AG04449 (cell line): ENCODE data around the gene BRF1.

ENCODE experiments used
- CTCF ChIA-PET: fragments of 350-600 bp; formaldehyde crosslinking; extraction: SDS; loops from one replicate; lab custom pipeline; 2021; ENCODE audit warnings: antibody characterized with exemption; lab: Yijun Ruan, JAX
- POLR2A ChIA-PET: fragments of 400-600, 350-600 bp; formaldehyde crosslinking; extraction: SDS; loops from one replicate; lab custom pipeline; 2020; ENCODE audit warnings: antibody characterized with exemption, inconsistent platforms; lab: Yijun Ruan, JAX
- DNase-seq: peaks from one replicate; pipeline ENCODE4 v3.0.0-alpha.2; 2010; ENCODE audit warnings: low read depth, low spot score
- H3K4me3 ChIP-seq: 2 replicates; pipeline ENCODE4 v1.5.1; 2011; ENCODE audit warnings: low read depth, mild to moderate bottlenecking, control low read depth, low read length
- CTCF ChIP-seq: IDR thresholded peaks from one replicate; pipeline ENCODE4 v1.5.1; 2011; ENCODE audit warnings: mild to moderate bottlenecking, moderate library complexity, low read length, control low read depth, inconsistent platforms; ENCODE audit not compliant: insufficient read depth; ENCODE audit errors: missing control alignments

The BRF1 gene

GRCh38 chr14:105300542-105301102, at the start of gene BRF1:
Gene BRF1 (minus strand): TSS chr14:105301001. CDS start chr14:105300629, 372 bp downstream.
- ChIA-PET POLR2A (interaction anchor here (0.7 to 1.5 kb wide), 7 partner anchors 11 to 328 kb away, joined by 3 to 19 read pairs (median 3); partner anchors contain the start of genes BTBD6 and PACS2), CTCF (interaction anchor here (0.7 to 1.8 kb wide), 8 partner anchors 14 to 214 kb away, joined by 3 to 5 read pairs (median 3); partner anchors contain the start of gene PACS2)
- TF ChIP-seq CTCF: no peak
- no peak for DNase-seq
- H3K4me3 ChIP-seq: peak within 1 kb of the TSS; percentile 89

GRCh38 chr14:105349992-105350391, 49.2 kb upstream of the BRF1 start:
- no peak overlapping the region for H3K4me3 ChIP-seq
- ChIA-PET POLR2A (interaction anchor here (0.6 kb wide), 1 partner anchor 49 kb away, joined by 3 read pairs; no protein-coding TSS in a partner anchor), CTCF (interaction anchor here (0.6 to 3.2 kb wide), 6 partner anchors 18 to 147 kb away, joined by 3 to 32 read pairs (median 6); no protein-coding TSS in a partner anchor)
- no peak for TF ChIP-seq CTCF
- DNase-seq: no peak

DNA sequence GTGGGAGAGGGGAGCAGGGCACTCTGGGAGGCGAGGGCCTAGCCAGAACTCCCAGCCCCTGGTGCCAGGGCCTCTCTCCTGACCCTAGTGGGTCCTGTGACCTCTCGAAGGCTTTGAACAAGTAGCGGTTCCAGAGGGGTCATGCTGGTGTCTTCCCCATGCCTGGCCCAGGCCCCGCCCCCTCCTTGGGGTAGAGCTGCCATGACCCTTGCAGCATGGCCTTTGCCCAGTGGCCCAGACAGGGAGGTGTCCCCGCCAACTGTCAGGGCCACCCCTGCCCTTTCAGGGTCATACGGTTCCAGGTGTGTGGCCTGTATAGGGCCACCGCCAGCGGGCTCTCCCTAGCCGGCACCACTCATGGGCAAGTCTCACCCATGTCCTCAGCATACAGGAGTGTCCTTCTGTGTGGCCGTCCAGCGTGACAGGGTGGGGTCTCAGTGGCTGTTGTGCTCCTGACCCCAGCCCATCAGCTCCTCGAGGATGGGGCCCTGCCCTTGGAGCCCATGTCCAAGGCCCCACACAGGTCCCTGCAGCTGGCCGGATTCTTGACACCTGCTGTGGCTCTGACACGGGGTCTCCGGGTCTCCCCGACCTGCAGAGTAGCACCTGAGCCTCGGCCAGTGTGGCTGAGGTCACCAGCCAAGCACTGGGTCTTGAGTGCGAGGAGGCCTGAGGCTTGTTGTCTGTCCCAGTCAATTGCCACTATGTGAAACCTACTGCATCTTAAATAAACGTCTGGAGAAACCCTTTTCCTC, 48.3 kb upstream of the BRF1 start:
- POLR2A ChIA-PET: no interaction called here
- no peak for DNase-seq
- CTCF ChIA-PET: interaction anchor here (1.1 to 3.2 kb wide), 2 partner anchors 136 to 147 kb away, joined by 3 to 32 read pairs; no protein-coding TSS in a partner anchor
- TF ChIP-seq CTCF: no peak
- H3K4me3 ChIP-seq: no peak overlapping the region

DNA sequence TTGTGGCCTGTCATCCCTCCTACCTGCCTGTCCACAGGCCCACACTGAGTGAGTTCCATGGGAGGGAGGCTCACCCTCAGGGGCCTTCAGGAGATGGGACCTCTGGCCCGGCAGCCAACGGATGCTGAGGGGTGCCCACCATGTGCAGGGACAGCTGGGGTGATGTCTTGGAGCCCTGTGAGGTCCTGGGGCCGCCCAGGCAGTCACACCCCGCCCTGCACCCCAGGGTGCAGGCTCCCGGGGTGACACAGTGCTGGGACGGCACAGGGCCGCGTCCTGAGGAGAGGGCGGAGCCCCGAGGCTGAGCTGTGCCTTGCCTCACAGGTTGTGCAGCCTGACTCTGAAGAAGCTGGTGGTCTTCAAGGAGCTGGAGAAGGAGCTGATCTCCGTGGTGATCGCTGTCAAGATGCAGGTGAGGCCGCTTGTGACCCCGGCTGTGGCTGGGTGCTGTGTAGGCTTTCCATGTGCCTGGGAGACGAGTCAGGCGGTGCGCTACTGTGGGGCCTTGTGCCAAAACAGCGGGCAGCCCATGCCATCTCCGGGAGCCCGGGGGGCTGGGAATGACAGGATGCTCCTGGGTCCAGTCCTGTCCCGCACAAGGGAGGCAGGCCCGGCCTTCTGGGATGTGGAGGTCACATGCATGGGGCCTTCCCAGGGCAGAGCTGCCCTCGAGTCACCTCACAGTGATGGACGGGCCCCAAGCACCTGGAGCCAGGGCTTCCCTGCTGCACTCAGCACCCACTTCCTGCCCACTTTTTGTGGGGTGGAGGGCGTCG, 47.6 kb upstream of the BRF1 start:
- CTCF ChIA-PET: no interaction called here
- H3K4me3 ChIP-seq: no peak overlapping the region
- no peak for DNase-seq
- no peak for TF ChIP-seq CTCF
- POLR2A ChIA-PET: no interaction called here

DNA sequence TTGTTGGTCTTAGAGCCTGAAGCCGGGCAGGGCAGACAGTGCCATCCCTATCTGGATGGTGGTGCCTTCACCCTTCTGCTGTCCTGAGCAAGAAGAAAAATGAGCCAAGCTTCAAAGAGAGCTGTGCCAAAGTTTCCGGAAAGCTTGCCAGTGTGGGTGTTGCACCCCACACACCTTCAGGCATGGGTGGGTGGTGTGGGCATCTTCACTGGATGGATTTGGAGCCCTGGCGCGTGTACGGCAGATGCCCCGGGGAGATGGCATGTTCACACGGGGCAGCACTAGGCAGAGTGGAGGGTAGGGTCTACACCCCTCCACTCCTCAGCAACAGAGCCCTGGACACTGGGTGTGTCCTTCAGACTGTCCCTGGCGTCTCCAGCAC, 46.8 kb upstream of the BRF1 start:
- DNase-seq: no peak
- ChIA-PET POLR2A (no interaction called here), CTCF (no interaction called here)
- no peak for TF ChIP-seq CTCF
- H3K4me3 ChIP-seq: no peak overlapping the region
